GM12865 (cell line): ENCODE measurements around the gene DPM2.
A peak's percentile ranks its signal among the peaks of the same experiment; 100 is the strongest.

Experiments
- DNase-seq: peaks from one replicate; pipeline ENCODE4 v3.0.0; 2010; ENCODE audit warnings: low read depth
- H3K4me3 ChIP-seq: 2 replicates; pipeline ENCODE4 v1.5.1; 2011; ENCODE audit warnings: mild to moderate bottlenecking, low read depth, low read length, control low read depth
- TF ChIP-seq, protein P1 (sequence below): IDR thresholded peaks from 2 replicates; pipeline ENCODE4 v1.5.1; 2011; ENCODE audit warnings: low read length, control low read depth, low read depth, inconsistent platforms; ENCODE audit not compliant: insufficient read depth; ENCODE audit errors: missing control alignments

Gene DPM2

DNA sequence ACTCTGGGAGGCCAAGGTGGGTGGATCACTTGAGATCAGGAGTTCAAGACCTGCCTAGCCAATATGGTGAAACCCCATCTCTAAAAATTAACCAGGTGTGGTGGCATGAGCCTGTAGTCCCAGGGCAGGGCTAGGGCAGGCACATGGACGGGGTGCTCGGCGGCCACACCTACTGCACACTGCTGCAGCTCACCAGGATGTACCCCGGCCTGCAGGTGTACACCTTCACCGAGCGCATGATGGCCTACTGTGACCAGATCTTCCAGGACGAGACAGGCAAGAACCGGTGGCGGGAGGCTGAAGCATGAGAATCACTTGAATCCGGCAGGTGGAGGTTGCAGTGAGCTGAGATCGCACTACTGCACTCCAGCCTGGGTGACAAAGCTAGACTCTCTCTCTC, 24.0 kb downstream of the DPM2 start:
- H3K4me3 ChIP-seq, result no peak overlapping the region
- no peak for DNase-seq
- TF ChIP-seq, protein P1, sequence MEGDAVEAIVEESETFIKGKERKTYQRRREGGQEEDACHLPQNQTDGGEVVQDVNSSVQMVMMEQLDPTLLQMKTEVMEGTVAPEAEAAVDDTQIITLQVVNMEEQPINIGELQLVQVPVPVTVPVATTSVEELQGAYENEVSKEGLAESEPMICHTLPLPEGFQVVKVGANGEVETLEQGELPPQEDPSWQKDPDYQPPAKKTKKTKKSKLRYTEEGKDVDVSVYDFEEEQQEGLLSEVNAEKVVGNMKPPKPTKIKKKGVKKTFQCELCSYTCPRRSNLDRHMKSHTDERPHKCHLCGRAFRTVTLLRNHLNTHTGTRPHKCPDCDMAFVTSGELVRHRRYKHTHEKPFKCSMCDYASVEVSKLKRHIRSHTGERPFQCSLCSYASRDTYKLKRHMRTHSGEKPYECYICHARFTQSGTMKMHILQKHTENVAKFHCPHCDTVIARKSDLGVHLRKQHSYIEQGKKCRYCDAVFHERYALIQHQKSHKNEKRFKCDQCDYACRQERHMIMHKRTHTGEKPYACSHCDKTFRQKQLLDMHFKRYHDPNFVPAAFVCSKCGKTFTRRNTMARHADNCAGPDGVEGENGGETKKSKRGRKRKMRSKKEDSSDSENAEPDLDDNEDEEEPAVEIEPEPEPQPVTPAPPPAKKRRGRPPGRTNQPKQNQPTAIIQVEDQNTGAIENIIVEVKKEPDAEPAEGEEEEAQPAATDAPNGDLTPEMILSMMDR, result no peak

DNA sequence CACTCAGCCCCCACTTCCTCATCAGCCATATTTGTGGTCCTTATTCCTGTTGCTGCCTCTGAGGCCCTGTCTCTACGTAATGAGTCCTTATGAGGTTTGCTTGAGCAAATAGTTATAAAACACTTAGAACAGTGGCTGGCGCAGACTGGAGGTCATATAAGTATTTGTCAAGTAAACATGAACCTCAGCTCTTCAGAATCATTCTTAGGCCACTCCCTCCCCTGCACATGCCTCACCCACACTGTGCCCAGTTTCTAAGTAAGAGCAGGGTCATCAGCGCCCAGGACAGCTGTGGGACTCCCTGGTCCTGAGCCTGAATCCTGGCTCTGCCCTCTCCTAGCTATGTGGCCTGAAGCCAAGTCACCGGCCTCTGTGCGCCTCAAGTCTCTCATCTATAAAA, 24.8 kb downstream of the DPM2 start:
- TF ChIP-seq, protein P1, result no peak
- DNase-seq, result peak; percentile 7
- H3K4me3 ChIP-seq, result no peak overlapping the region

DNA sequence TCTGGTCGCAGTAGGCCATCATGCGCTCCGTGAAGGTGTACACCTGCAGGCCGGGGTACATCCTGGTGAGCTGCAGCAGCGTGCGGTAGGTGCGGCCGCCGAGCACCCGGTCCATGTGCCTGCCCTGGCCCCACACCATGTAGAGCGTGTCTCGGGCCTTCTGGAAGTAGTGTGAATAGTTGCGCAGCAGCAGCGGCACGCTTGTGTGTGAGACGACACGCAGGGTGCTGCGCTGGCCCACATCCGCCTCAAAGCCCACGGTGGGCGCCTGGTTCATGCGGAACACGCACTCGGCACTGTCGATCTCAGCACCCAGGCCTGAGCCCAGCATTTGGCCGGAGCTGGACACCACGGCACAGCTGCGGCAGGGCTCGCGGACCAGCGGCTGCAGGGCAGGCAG, 25.4 kb downstream of the DPM2 start:
- no peak overlapping the region for H3K4me3 ChIP-seq
- TF ChIP-seq, protein P1, result no peak
- DNase-seq, result peak; percentile 3

DNA sequence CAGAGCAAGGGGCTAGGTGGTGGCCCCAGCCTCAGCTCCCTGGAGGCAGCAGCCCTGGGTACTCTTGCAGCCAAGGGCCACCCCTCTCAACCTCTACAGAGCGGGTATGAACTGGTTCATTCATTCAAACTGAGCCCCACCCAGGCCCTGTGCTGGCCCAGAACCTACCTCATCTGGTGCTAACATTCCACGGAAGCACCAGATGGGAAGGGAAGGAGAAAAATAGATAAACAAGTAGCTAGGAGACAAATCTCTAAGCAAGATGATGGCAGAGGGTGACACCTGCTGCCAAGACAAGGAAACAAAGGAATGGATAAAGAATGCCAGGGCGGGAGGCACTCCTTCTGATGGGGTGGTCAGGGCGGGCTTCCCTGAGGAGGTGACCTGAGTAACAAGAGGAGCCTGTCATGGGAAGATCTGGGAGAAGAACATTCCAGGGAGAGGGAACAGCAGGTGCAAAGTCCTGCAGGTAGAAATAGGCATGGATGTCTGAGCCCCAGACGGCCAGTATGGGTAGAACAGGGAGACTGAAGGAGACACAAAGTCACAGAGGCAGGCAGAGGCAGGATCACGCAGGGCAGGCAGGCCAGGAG, 26.9 kb downstream of the DPM2 start:
- no peak for DNase-seq
- peak overlapping the region; percentile 25; the same call in 1 of the 2 replicates for H3K4me3 ChIP-seq
- TF ChIP-seq, protein P1, result no peak

DNA sequence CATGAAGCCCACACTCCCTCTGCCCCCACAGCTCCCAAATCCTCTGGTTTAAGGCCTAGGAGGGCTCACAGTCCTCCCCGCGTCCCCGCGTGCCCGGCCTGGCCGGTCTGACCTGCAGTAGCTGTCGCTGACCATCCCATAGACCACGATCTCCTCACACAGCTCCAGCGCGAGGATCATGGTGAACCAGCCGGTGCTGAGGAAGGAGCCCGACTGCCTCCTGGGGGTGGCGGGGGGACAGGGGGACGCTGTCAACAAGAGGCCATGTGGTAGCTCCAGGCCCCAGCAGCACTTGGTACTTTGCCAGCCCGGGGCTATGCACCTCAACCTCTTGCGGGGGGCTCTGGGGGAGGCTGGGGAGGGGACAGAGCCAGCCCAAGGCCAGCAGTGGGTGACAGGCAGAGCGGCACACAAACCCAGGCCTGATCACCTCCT, 27.8 kb downstream of the DPM2 start:
- no peak for DNase-seq
- H3K4me3 ChIP-seq, result no peak overlapping the region
- TF ChIP-seq, protein P1, result no peak

DNA sequence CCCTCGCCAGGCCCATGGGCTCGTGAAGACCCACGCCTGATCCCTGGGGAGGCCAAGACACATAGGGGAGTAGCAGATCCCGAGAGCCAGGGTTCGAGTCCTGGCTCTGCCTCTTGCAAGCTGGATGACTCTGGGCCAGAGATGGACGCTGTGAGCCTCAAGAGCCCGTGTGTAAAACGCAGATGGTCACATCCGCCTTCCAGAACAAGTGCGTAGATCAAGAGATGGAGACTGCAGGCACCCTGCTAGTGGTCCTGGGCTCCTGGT, 29.1 kb downstream of the DPM2 start:
- TF ChIP-seq, protein P1, result no peak
- no peak for DNase-seq
- H3K4me3 ChIP-seq, result no peak overlapping the region
